Fibroblast of lung (primary cell): ENCODE measurements around the gene SLC37A2. TPM values are rescaled to one million over a fixed set of nuclear protein-coding genes. Genes with fewer than 3 reads are reported as not detected.

ENCODE experiments used
- DNase-seq, 2 donors: peaks; one replicate each; pipeline versions ENCODE4 v3.0.0 to v3.0.0-alpha.2; 2010; ENCODE audit warnings: low read depth in 2 of 2
- H2AFZ ChIP-seq: 2 replicates; pipeline ENCODE4 v1.5.1; 2012; ENCODE audit warnings: low read length, control low read depth, inconsistent platforms
- H3K27ac ChIP-seq: 2 replicates; pipeline ENCODE4 v1.5.1; 2011; ENCODE audit warnings: low read length, control low read depth; ENCODE audit not compliant: insufficient read depth
- H3K27me3 ChIP-seq: 2 replicates; pipeline ENCODE4 v1.5.1; 2011; ENCODE audit warnings: mild to moderate bottlenecking, low read length; ENCODE audit not compliant: control insufficient read depth, insufficient read depth
- H3K36me3 ChIP-seq: 2 replicates; pipeline ENCODE4 v1.5.1; 2011; ENCODE audit warnings: low read length; ENCODE audit not compliant: control insufficient read depth, insufficient read depth
- H3K4me1 ChIP-seq: 2 replicates; pipeline ENCODE4 v1.5.1; 2011; ENCODE audit warnings: low read length; ENCODE audit not compliant: control insufficient read depth, insufficient read depth; ENCODE audit errors: extremely low read depth
- H3K4me2 ChIP-seq: 2 replicates; pipeline ENCODE4 v1.5.1; 2011; ENCODE audit warnings: low read length, control low read depth; ENCODE audit not compliant: insufficient read depth; ENCODE audit errors: extremely low read depth
- H3K4me3 ChIP-seq, 4 experiments: fragments of 200-600 bp in 1 of 4; sonication (generic) in 1 of 4; replicated peaks in 1 of 4; 2 replicates each; pipeline ENCODE4 v1.5.1; 2011 to 2016; ENCODE audit warnings: low read length in 4 of 4, low read depth in 3 of 4, mild to moderate bottlenecking in 3 of 4, control low read depth in 2 of 4, inconsistent platforms in 1 of 4, mixed read lengths in 1 of 4; ENCODE audit not compliant: insufficient read depth in 1 of 4; ENCODE audit errors: control extremely low read depth in 1 of 4
- H3K79me2 ChIP-seq: 2 replicates; pipeline ENCODE4 v1.5.1; 2012; ENCODE audit warnings: mild to moderate bottlenecking, low read length, inconsistent platforms; ENCODE audit not compliant: control insufficient read depth, insufficient read depth
- H3K9ac ChIP-seq: 2 replicates; pipeline ENCODE4 v1.5.1; 2011; ENCODE audit warnings: mild to moderate bottlenecking, low read length, control low read depth; ENCODE audit not compliant: insufficient read depth
- H3K9me3 ChIP-seq: 2 replicates; pipeline ENCODE4 v1.5.1; 2012; ENCODE audit warnings: low read depth, low read length; ENCODE audit not compliant: control insufficient read depth, insufficient read depth
- H4K20me1 ChIP-seq: 2 replicates; pipeline ENCODE4 v1.5.1; 2011; ENCODE audit warnings: low read length; ENCODE audit not compliant: control insufficient read depth, insufficient read depth; ENCODE audit errors: extremely low read depth
- EZH2 ChIP-seq: IDR thresholded peaks from 2 replicates; pipeline ENCODE4 v1.5.1; 2012; ENCODE audit warnings: low read length, control low read depth, mild to moderate bottlenecking; ENCODE audit errors: missing control alignments
- polyA plus RNA-seq, 2 donors: library from polyadenylated mRNA; depleted of rRNA in 1 of 2; stranded (reverse) in 1 of 2; unstranded in 1 of 2; fragments of >200 nt; gene quantifications; 2 replicates each; pipeline ENCODE4 v1.2.1, GENCODE V29; 2011 to 2012; ENCODE audit warnings: missing spikeins in 1 of 2
- total RNA-seq: library from RNA; depleted of rRNA; stranded (reverse); fragments of >200 nt; gene quantifications from 2 replicates; pipeline ENCODE4 v1.2.1, GENCODE V29; 2014
- TF ChIP-seq, protein P1 (sequence below), 2 donors: IDR thresholded peaks in 1 of 2; conservative IDR thresholded peaks in 1 of 2; 1 replicate in 1 of 2; 2 replicates in 1 of 2; pipeline ENCODE4 v1.5.1; 2011 to 2012; ENCODE audit warnings: low read length in 2 of 2, control low read depth in 1 of 2, inconsistent platforms in 1 of 2, low read depth in 1 of 2, mild to moderate bottlenecking in 1 of 2

The SLC37A2 gene
- total and polyA plus RNA-seq, 2 donors (not counting 1 experiment from before 2014, with no cell fraction given), result 0.36 to 0.83 TPM

DNA sequence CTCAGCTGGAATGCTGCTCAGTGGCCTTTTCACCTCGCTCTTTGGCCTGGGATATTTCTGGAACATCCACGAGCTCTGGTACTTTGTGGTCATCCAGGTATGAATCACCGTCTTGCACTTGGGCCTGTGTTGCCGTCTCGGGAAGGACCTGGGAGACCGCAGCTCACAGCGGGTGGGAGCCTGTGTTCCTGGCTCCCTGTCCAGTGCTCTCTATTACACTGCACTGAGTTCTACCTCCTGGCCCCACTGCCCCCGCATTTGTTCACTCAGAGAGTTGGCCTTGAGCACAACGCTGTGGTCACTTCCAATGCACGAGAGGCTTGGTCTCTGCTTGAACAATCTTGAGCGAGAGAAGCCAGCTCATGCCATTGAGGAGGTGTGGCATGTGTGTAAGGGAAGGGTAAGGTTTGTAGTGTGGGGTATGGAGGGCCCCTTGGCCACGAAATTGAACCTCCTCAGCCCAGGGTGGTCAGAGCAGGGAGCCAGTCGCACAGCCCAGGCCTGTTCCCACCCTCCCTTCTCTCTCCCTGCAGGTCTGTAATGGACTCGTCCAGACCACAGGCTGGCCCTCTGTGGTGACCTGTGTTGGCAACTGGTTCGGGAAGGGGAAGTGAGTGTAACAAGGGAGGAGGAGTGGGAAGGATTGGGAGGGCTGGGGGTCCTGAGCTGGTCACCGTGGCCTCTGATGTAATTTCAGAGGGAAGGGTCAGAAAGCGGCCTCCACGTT lies 16.2 kb downstream of the SLC37A2 start:
- H2AFZ ChIP-seq, result no peak overlapping the region
- H3K4me3 ChIP-seq, result no peak overlapping the region
- no peaks in the 10 kb centered on the region for H4K20me1 ChIP-seq
- no peaks in the 10 kb centered on the region for H3K79me2 ChIP-seq
- H3K36me3 ChIP-seq, result no peaks in the 10 kb centered on the region
- DNase-seq, result peak in 1 of 2 donors; percentile 76
- no peak overlapping the region for H3K4me2 ChIP-seq
- no peak for TF ChIP-seq EZH2
- TF ChIP-seq, protein P1, sequence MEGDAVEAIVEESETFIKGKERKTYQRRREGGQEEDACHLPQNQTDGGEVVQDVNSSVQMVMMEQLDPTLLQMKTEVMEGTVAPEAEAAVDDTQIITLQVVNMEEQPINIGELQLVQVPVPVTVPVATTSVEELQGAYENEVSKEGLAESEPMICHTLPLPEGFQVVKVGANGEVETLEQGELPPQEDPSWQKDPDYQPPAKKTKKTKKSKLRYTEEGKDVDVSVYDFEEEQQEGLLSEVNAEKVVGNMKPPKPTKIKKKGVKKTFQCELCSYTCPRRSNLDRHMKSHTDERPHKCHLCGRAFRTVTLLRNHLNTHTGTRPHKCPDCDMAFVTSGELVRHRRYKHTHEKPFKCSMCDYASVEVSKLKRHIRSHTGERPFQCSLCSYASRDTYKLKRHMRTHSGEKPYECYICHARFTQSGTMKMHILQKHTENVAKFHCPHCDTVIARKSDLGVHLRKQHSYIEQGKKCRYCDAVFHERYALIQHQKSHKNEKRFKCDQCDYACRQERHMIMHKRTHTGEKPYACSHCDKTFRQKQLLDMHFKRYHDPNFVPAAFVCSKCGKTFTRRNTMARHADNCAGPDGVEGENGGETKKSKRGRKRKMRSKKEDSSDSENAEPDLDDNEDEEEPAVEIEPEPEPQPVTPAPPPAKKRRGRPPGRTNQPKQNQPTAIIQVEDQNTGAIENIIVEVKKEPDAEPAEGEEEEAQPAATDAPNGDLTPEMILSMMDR (conservative IDR thresholded peaks at IDR 0.05 in 1 of 2, IDR thresholded peaks at IDR 0.05 in 1 of 2; ENCODE audit: low read depth in 1 of 2, low read length in 2 of 2), result no peak
- no peaks in the 10 kb centered on the region for H3K27me3 ChIP-seq
- H3K9me3 ChIP-seq, result no peaks in the 10 kb centered on the region
- H3K4me1 ChIP-seq, result peaks cover 10% of the 10 kb centered on the region
- H3K9ac ChIP-seq, result no peak overlapping the region
- no peak overlapping the region for H3K27ac ChIP-seq

DNA sequence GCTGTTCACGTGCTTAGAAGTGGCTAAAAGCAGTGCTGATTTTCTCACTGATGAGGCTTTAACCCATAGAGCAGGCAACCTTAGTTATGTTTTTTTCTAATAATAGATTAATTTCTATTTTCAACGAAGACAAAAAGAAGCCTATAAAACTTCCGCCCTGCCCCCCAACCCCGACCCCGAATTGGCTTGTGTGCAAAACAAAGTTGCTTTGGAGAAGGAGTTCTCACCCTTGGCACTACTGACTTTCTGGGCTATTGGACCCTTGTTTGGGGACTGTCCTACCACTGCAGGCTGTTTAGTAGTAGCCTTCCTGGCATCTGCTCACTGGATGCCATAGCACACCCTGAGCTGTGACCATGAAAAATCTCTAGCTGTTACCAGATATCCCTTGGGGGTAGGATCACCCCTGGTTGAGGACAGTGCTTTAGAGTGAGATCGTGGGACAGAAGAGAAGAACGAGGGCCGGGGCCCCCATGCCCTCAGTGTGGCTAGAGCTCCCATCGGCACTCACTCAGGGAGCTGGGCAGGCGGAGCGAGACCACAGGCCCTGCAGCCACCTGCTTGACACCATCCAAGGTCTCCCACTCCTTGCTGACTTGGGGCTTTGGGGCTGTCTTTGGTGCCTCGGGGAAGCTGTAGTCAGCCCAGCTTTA lies 16.9 kb downstream of the SLC37A2 start:
- Histone ChIP-seq H3K36me3 (no peaks in the 10 kb centered on the region), H2AFZ (no peak overlapping the region), H3K9ac (no peak overlapping the region), H3K4me1 (peaks cover 10% of the 10 kb centered on the region), H3K27me3 (no peaks in the 10 kb centered on the region), H3K4me2 (no peak overlapping the region), H3K27ac (no peak overlapping the region), H3K79me2 (no peaks in the 10 kb centered on the region), H3K9me3 (no peaks in the 10 kb centered on the region), H3K4me3 (no peak overlapping the region), H4K20me1 (no peaks in the 10 kb centered on the region)
- no peak for DNase-seq
- no peak for TF ChIP-seq EZH2
- TF ChIP-seq, protein P1 (conservative IDR thresholded peaks at IDR 0.05 in 1 of 2, IDR thresholded peaks at IDR 0.05 in 1 of 2; ENCODE audit: low read depth in 1 of 2, low read length in 2 of 2), result no peak

DNA sequence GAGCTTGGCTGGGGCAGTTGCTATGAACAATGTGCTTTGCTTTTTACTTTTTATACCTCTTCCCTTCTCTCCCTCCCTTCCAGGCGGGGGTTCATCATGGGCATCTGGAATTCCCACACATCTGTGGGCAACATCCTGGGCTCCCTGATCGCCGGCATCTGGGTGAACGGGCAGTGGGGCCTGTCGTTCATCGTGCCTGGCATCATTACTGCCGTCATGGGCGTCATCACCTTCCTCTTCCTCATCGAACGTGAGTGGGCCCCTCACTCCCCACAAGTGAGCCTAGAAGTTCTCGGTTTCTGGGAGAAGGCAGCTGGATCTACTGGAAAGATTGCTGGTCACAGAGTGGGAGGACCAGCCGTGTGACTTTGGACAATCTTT lies 17.4 kb downstream of the SLC37A2 start:
- no peaks in the 10 kb centered on the region for H3K9me3 ChIP-seq
- no peak overlapping the region for H3K9ac ChIP-seq
- no peak overlapping the region for H3K27ac ChIP-seq
- H3K4me3 ChIP-seq, result no peak overlapping the region
- H3K27me3 ChIP-seq, result no peaks in the 10 kb centered on the region
- H3K79me2 ChIP-seq, result no peaks in the 10 kb centered on the region
- H3K4me2 ChIP-seq, result no peak overlapping the region
- H4K20me1 ChIP-seq, result no peaks in the 10 kb centered on the region
- no peaks in the 10 kb centered on the region for H3K36me3 ChIP-seq
- H3K4me1 ChIP-seq, result peaks cover 10% of the 10 kb centered on the region
- TF ChIP-seq, protein P1 (conservative IDR thresholded peaks at IDR 0.05 in 1 of 2, IDR thresholded peaks at IDR 0.05 in 1 of 2; ENCODE audit: low read depth in 1 of 2, low read length in 2 of 2), result no peak
- no peak for TF ChIP-seq EZH2
- DNase-seq, result no peak
- no peak overlapping the region for H2AFZ ChIP-seq
